ENCODE results near the gene FNDC3B. TPM values are rescaled to one million over a fixed set of nuclear protein-coding genes. Genes with fewer than 3 reads are reported as not detected.

Gene FNDC3B
- total and polyA plus RNA-seq, 12 donors, result 9.7 to 118 (median 85.0) TPM

- ATAC-seq (no peak), DNase-seq (no peak)
- no peaks in the 10 kb centered on the region for H3K27me3 ChIP-seq
- no peaks in the 10 kb centered on the region for H3K9me3 ChIP-seq
- H3K4me3 ChIP-seq, result no peak overlapping the region
- WGBS, 2 donors, result 85 to 86% methylated on average over 4 of the region's 4 CpGs
- peaks cover 3 to 89% (median 76%) of the 10 kb centered on the region in 9 donors for H3K4me1 ChIP-seq
- H3K27ac ChIP-seq, result peak overlapping the region in 4 of 10 donors; percentile 5 to 67 (median 18)
- H3K36me3 ChIP-seq, result peaks cover 0 to 7% (median 0%) of the 10 kb centered on the region in 9 donors
- intact Hi-C loops (cut with DNase I), result no loop called here
- TF ChIP-seq CTCF (IDR thresholded peaks at IDR 0.05), result no peak
These were observed 66.9 kb downstream of the FNDC3B start for GRCh38 chr3:172106037-172106954.

DNA sequence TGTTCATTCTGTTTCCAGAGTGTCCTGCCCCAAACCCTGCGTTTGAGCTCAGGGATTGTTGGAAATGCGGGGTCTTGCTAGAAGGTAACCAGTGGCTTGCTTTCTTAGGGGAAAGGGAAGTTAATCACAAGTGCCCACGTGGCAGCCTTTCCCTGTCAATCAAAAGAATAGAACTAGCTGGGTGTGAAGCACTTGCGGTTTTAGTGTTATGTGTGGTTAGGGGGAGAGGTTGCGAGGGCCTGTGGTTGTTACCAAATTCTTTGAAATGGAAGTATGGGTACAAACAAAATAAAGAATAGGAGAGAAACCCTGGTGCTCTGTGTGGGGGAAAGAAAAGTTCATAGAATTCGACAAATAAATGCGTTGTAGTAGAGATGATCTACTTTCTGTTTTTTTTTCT is 67.6 kb downstream of the FNDC3B start:
- peak in 3 of 8 donors; percentile 23 to 49 (median 33) for ATAC-seq
- H3K27me3 ChIP-seq, result no peaks in the 10 kb centered on the region
- TF ChIP-seq CTCF (IDR thresholded peaks at IDR 0.05), result no peak
- DNase-seq, result no peak
- H3K36me3 ChIP-seq, result peaks cover 0 to 11% (median 0%) of the 10 kb centered on the region in 9 donors
- WGBS, 2 donors, result 74 to 80% methylated on average over 7 of the region's 7 CpGs
- H3K27ac ChIP-seq, result peak overlapping the region in 5 of 10 donors; percentile 5 to 67 (median 18)
- no peak overlapping the region for H3K4me3 ChIP-seq
- intact Hi-C loops (cut with DNase I), result no loop called here
- H3K4me1 ChIP-seq, result peaks cover 3 to 83% (median 70%) of the 10 kb centered on the region in 9 donors
- H3K9me3 ChIP-seq, result no peaks in the 10 kb centered on the region

DNA sequence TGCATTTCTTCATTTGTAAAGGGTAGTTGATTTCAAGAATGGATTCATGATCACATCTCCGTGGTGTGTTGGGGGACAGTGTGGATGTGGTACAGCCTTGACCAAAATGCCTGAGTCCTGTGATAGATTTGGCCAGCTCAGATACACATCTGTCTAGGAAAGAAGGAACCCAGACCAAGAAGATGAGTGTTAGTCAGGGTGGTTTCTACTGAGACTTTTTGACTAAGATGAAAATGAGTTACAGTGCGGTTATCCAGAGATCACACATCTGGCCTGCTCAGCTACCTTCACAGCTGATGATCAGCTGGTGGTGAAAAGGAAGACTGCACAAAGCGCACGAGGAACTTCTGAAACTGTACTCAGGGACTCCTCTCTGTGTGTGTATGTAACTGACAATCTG is 68.0 kb downstream of the FNDC3B start:
- TF ChIP-seq CTCF (IDR thresholded peaks at IDR 0.05), result no peak
- peak in 2 of 8 donors; percentile 6 to 25 for ATAC-seq
- H3K27ac ChIP-seq, result peak overlapping the region in 4 of 10 donors; percentile 17 to 67 (median 22)
- WGBS, 2 donors, result 84 to 92% methylated on average over 4 of the region's 4 CpGs
- H3K4me3 ChIP-seq, result no peak overlapping the region
- H3K4me1 ChIP-seq, result peaks cover 3 to 78% (median 66%) of the 10 kb centered on the region in 9 donors
- no peak for DNase-seq
- peaks cover 0 to 15% (median 0%) of the 10 kb centered on the region in 9 donors for H3K36me3 ChIP-seq
- no peaks in the 10 kb centered on the region for H3K27me3 ChIP-seq
- intact Hi-C loops (cut with DNase I), result no loop called here
- H3K9me3 ChIP-seq, result no peaks in the 10 kb centered on the region

DNA sequence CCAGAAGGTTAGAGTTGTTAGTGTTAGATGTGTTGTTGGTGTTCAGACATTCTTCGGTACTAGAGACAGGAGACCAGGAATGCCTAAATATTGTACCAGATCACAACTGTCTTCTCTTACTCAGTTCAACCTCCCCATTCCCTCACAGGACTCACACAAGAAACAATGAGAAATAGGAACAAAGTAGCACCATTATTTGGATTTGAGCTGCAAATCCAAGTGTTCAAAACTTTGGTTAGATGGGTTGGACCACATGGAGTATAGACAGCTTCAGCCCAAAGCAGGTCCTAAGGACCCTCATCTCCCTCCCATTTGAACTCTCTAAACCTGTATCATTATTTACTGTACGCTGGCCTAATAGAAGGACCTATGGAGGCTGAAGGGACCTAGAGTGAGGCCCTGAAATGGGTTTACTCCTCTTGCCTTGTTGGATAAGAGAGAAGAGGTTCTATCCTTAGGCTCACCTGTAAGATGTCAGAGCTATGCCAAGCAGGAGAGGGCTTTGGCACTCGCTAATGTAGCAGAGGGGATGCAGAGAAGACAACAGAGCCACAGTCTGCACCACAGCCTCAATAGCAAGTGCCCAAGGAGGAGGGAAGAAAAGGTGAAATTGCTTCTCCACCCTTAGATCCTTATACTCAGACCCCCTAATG is 70.9 kb downstream of the FNDC3B start:
- no peaks in the 10 kb centered on the region for H3K9me3 ChIP-seq
- H3K36me3 ChIP-seq, result peaks cover 0 to 44% (median 17%) of the 10 kb centered on the region in 9 donors
- no peak for TF ChIP-seq CTCF (IDR thresholded peaks at IDR 0.05)
- 93 to 99% methylated on average over 3 of the region's 3 CpGs for WGBS, 2 donors
- DNase-seq, result no peak
- ATAC-seq, result no peak
- H3K4me3 ChIP-seq, result no peak overlapping the region
- peaks cover 2 to 63% (median 39%) of the 10 kb centered on the region in 9 donors for H3K4me1 ChIP-seq
- intact Hi-C loops (cut with DNase I), result loop anchor here in 2 of 10 donors (10.0 kb wide), 1 partner anchor 65 kb away; no protein-coding TSS in a partner anchor
- H3K27me3 ChIP-seq, result no peaks in the 10 kb centered on the region
- H3K27ac ChIP-seq, result no peak overlapping the region

Data from heart right ventricle (tissue), 16 donors.